GM19452 (cell line): Measurements from ENCODE around the gene DYRK1A.

Experiments
- ATAC-seq: cut with Tn5 transposase; IDR thresholded peaks from one replicate; pipeline ENCODE4 v1.9.1; 2021; ENCODE audit not compliant: unreplicated experiment

The DYRK1A gene

DNA sequence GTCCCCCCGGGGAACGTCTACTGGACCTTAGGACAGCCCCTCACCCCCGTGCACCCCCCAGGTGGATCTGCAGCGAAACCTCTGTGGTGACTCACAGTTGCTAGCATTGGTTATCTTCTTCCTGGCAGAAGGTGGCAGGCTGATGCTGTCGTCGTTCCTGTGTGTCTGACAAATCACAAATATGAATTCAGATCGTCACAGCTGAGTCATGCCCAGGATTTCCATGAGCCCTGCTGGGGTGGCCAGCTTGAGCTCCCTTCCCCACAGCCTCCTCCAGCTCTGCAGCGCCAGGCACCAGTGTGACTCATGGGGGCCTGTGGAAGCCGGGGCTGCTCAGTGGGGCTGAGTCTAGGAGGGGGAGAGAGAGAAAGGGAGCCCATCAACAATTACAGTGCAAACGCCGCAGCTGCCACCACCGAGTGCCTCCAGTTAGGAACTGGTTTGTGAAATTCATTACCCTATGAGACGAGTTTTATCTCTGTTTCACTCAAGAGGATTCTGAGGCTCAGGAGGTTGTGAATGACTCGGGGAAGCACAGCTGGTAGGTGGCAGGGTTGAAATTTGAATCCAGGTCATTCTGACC, 197.9 kb downstream of the DYRK1A start:
- peak; percentile 42 for ATAC-seq

DNA sequence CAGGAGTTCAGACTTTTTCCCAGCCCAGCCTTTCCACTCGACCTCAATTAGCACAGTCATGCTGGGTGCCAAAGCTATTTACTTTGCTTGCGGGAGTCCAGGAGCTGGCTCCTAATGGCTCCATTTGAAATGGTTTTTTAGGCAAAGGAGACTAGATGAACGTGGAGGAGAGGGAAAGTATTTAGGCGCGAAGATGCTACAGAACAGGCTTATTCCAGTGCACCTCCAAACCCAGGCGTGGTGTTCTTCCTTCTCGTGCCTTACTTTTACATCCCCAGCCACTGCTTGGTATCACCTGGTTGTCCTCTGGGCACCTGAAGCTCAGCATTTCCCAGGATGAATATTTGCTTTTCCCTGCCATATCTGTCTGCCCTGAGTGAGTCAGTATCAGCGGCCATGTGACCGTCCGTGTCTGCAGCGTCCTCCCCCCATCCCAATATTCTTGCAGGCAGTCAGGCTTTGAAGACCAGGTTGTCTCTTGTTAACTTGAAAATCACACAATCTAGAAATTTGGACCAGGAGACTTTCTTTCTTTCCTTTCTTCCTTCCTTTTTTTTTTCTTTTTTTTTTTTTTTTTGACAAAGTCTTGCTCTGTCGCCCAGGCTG, 198.5 kb downstream of the DYRK1A start:
- ATAC-seq, result no peak

DNA sequence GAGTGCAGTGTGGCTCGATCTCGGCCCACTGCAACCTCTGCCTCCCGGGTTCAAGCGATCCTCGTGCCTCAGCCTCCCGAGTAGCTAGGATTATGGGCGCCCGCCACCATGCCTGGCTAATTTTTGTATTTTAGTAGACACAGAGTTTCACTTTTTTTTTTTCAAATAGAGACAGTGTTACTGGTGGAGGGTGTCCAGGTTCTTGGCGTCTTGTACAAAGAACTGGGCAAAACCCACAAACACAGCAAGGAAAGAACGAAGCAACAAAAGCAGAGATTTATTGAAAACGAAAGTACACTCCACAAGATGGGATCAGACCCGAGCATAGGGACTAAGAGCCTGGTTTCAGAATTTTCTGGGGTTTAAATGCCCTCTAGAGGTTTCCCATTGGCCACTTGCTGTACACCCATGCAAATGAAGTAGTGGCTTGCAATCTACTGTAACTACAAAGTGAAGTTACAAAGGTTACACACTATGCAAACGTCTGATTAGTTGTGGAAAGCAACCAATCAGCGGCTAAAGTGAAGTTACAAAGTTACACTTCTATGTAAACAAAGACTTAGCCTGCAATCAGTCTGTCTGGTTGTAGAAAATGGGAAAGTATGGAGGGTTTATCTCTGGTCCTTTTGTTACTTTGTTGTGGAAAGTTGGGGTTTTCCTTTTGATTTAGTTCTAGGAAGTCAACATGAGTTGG, 199.1 kb downstream of the DYRK1A start:
- no peak for ATAC-seq

DNA sequence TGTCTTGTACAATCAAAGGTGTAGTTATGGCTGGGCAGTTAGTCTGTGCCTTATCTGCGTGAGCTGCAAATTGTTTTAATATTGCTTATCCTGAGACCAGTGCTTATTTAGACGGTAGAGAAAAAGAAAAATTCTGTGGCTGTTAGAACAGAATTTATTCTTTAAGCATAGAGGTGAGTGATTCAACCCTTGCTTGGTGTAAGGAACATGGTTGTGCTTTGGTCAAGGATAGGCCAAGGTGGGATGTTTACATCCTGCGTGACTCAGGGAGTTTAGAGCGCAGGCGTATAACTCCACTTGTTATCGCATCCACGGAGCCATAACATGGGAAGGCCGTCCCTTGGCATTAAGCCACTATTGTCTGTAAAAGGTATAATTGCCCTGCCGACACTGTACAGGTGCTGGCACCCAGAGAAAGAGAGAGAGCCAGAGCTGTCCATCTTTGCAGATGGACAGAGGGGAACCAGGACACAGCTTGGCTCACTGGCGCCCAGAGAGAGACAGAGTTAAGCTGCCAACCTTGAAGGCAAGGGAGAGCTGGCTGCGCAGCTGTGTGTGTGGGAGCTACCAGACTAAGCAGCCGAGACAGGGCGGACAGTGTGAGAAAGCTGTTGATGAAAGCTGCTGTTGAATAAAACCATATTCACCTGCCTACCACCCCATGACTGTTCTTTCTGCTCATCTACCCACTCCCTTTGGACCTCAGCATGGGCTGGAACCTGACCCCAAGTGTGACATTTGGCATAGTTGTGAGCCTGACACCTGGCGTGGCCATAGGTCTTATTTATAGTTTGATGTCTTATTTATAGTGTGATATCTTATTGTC, 200.4 kb downstream of the DYRK1A start:
- ATAC-seq, result no peak

DNA sequence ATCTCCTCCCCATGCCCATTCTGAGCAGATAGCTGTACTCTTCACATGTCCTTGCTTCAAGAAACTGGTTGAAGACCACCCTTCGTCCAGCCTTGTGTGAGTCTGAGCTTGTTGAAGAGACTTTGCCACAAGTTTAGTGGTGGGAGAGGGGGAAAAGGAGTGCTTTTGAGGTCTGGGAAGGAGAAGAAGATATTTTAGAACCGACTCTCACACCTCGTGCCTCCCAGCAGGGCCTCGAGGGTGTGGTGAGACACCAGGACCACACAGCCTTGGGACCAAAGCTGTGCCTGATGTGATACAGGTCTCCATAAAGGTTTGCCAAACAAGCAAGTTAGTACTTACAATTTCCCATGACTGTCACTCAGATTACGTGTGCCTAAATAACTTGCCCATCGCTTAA, 201.8 kb downstream of the DYRK1A start:
- ATAC-seq, result no peak

DNA sequence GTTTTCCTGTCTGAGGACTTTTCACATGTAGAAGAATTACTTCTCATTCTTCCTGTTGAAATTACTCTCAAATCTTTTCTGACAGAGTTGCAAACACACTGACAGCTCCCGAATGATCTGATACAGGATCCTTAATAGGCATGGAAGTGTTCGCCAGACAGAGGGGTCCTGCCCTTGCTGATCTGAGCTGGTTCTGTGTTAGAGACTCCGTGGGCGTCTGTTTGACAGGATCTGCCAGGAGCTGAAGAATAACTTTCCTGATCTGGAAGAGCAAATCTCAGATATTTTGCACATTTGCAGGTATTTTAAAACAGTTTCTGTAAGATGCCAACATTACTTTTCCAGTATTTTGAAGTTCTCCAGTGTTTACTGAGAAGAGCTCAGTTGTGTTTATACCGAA, 202.3 kb downstream of the DYRK1A start:
- ATAC-seq, result no peak

DNA sequence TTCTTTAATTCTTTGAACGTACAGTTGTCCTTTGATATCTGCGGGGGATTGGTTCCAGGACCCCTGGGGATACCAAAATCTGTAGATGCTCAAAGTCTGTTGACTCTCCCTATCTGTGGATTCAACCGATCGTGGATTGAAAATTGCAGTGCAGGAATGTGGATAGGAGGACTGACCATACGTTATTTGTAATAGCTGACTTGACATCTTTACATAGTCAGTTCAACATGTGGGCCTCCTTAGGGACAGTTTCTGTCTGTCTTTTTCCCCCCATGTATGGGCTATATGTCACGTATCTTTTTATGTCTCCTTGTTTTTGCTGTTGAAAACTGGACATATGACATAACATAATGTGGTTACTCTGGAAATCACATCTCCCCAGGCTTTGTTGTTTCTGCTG, 204.9 kb downstream of the DYRK1A start:
- no peak for ATAC-seq

DNA sequence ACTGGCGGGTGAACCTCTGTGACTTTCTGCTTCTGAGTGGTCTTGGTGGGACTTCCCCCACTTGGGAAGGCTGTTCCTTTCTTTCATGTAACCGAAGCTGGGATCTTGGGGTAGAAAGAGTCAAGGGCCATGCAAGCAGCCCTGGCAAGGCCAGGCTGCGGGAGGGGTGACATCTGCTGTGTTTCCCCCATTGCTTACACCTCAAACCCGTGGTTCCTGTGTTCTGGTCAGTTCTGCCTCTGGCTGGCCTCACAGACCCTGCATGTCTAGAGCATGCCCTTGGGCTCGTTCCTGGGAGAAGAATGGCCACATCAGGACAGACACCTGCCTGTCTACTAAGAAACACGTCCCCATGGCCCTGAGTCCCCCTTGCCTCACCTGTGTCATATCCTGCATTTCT, 207.7 kb downstream of the DYRK1A start:
- no peak for ATAC-seq

DNA sequence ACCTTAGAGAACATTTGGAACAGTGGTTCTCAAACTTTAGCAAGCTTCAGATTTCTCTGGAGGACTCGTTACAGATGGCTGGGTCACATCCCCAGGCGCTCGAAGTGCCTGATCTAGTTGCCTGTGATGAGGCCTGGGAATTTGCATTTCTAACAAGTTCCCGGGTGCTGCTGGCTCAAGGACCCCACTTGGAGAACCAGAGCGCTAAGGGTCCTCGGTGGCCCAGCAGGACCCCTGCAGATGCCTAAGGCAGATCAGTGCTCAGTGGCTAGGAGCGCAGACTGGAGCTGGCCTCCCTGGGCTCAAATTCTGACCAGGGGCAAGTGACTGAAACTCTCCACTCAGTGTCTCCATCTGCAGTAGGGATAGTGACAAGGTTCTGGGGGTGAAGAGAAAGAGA, 208.2 kb downstream of the DYRK1A start:
- no peak for ATAC-seq

DNA sequence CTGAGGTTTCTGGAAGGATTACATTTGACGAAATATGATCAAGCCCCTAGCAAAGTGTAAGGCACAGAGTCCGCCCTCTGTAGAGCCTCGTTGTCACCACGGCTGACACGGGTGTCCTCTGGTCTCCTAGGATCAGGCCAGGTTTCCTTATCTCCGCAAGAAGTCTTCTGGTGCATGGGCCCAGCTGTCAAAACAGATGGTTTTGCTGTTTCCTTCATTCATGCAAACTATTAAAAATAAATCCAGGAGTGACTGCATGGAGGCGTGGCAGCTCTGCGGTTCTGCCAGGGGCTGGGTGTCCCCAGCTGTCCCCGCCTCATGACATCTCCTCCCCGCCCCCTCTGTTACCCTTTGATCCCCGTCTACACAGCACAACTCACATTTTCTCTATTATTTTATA, 209.0 kb downstream of the DYRK1A start:
- no peak for ATAC-seq
